Caco-2 (cell line): Measurements from ENCODE around the gene IPPK. TPM values are rescaled to one million over a fixed set of nuclear protein-coding genes. Genes with fewer than 3 reads are reported as not detected.

Experiments
- BruUV-seq: library from RNA; stranded (reverse); fragments of 400-500 nt; replicated peaks from 2 replicates; lab custom pipeline; 2021; lab: Mats Ljungman, UMichigan
- CTCF ChIA-PET: fragments of 300-600 bp; sonication (Branson Sonifier 250); formaldehyde crosslinking; loops from one replicate; lab custom pipeline; 2022; ENCODE audit warnings: antibody characterized with exemption; lab: Charles Lee
- POLR2A ChIA-PET: fragments of 300-600 bp; sonication (Branson Sonifier 250); formaldehyde crosslinking; loops from one replicate; lab custom pipeline; 2022; ENCODE audit warnings: antibody characterized with exemption; lab: Charles Lee
- DNase-seq, 2 experiments: peaks; one replicate each; pipeline versions ENCODE4 v3.0.0 to v3.0.0-alpha.2; 2020 to 2022
- H3K27me3 ChIP-seq: replicated peaks from 2 replicates; pipeline ENCODE4 v1.6.0; 2011; ENCODE audit warnings: low read length; ENCODE audit not compliant: control insufficient read depth, insufficient read depth
- H3K36me3 ChIP-seq: 2 replicates; pipeline ENCODE4 v1.5.1; 2011; ENCODE audit warnings: low read length; ENCODE audit not compliant: control insufficient read depth, insufficient read depth
- H3K4me1 ChIP-seq: fragments of 250-450 bp; sonication (Bioruptor Pico); 2 replicates; pipeline ENCODE4 v1.5.1; 2020; ENCODE audit warnings: mild to moderate bottlenecking
- H3K4me3 ChIP-seq: 2 replicates; pipeline ENCODE4 v1.5.1; 2011; ENCODE audit warnings: low read depth, mild to moderate bottlenecking, control low read depth, low read length
- H3K9me3 ChIP-seq: fragments of 250-450 bp; sonication (Bioruptor Pico); 2 replicates; pipeline ENCODE4 v1.5.1; 2020; ENCODE audit warnings: mild to moderate bottlenecking, moderate library complexity
- H3K27ac Mint-ChIP-seq: one replicate; pipeline ENCODE4 v1.8.0; 2022; ENCODE audit warnings: mixed read lengths; ENCODE audit not compliant: unreplicated experiment
- H3K27me3 Mint-ChIP-seq: one replicate; pipeline ENCODE4 v1.8.0; 2022; ENCODE audit warnings: mixed read lengths; ENCODE audit not compliant: insufficient read depth, unreplicated experiment
- H3K36me3 Mint-ChIP-seq: one replicate; pipeline ENCODE4 v1.8.0; 2022; ENCODE audit warnings: mild to moderate bottlenecking, mixed read lengths; ENCODE audit not compliant: insufficient read depth, unreplicated experiment
- H3K4me1 Mint-ChIP-seq: one replicate; pipeline ENCODE4 v1.8.0; 2022; ENCODE audit warnings: low read depth, mixed read lengths; ENCODE audit not compliant: unreplicated experiment
- H3K4me3 Mint-ChIP-seq: one replicate; pipeline ENCODE4 v1.8.0; 2022; ENCODE audit warnings: mild to moderate bottlenecking, moderate library complexity, mixed read lengths; ENCODE audit not compliant: unreplicated experiment
- H3K9me3 Mint-ChIP-seq: one replicate; pipeline ENCODE4 v1.8.0; 2022; ENCODE audit warnings: mixed read lengths; ENCODE audit not compliant: unreplicated experiment
- CTCF ChIP-seq, 2 experiments: fragments of 200-600 bp in 1 of 2; IDR thresholded peaks; 1 replicate in 1 of 2; 2 replicates in 1 of 2; pipeline versions ENCODE4 v1.5.1 to v1.8.0; 2011 to 2022; ENCODE audit warnings: antibody characterized with exemption in 1 of 2, control low read depth in 1 of 2, inconsistent platforms in 1 of 2, low read depth in 1 of 2, low read length in 1 of 2, mild to moderate bottlenecking in 1 of 2, moderate library complexity in 1 of 2; ENCODE audit not compliant: insufficient read depth in 1 of 2, severe bottlenecking in 1 of 2, unreplicated experiment in 1 of 2
- intact Hi-C: fragments of 100-400 bp; cut with micrococcal nuclease; formaldehyde crosslinking; loops from one replicate; pipeline ENCODE4 v1.10.0; 2022; ENCODE audit not compliant: unreplicated experiment
- total RNA-seq: library from RNA; stranded (reverse); gene quantifications from 2 replicates; pipeline ENCODE4 v1.2.3, GENCODE V29; 2022

IPPK gene
- total RNA-seq, 1 experiment from 2014 or later: 5.4 TPM

- Histone ChIP-seq H3K4me1 (no peaks in the 10 kb centered on the region), H3K4me3 (no peak overlapping the region), H3K9me3 (no peaks in the 10 kb centered on the region), H3K27me3 (no peaks in the 10 kb centered on the region), H3K36me3 (no peaks in the 10 kb centered on the region)
- CTCF ChIA-PET: no interaction called here
- Mint-ChIP-seq H3K27me3 (no peaks in the 10 kb centered on the region), H3K36me3 (peaks cover 6% of the 10 kb centered on the region), H3K4me3 (no peak overlapping the region), H3K9me3 (no peaks in the 10 kb centered on the region), H3K27ac (no peak overlapping the region), H3K4me1 (no peaks in the 10 kb centered on the region)
- TF ChIP-seq CTCF (IDR thresholded peaks at IDR 0.05; ENCODE audit: insufficient read depth in 1 of 2, low read depth in 1 of 2, low read length in 1 of 2, severe bottlenecking in 1 of 2, unreplicated experiment in 1 of 2): no peak
- no TSS peak for BruUV-seq
- POLR2A ChIA-PET: no interaction called here
- DNase-seq: no peak
- intact Hi-C loops: no loop called here
Observed at GRCh38 chr9:92661127-92661526, 8.8 kb downstream of the IPPK start.

GRCh38 chr9:92660266-92660665, 9.7 kb downstream of the IPPK start:
- intact Hi-C loops: no loop called here
- Mint-ChIP-seq H3K27ac (no peak overlapping the region), H3K4me1 (no peaks in the 10 kb centered on the region), H3K9me3 (no peaks in the 10 kb centered on the region), H3K27me3 (no peaks in the 10 kb centered on the region), H3K4me3 (no peak overlapping the region), H3K36me3 (peaks cover 6% of the 10 kb centered on the region)
- BruUV-seq: no TSS peak
- Histone ChIP-seq H3K27me3 (no peaks in the 10 kb centered on the region), H3K36me3 (no peaks in the 10 kb centered on the region), H3K4me3 (no peak overlapping the region), H3K9me3 (no peaks in the 10 kb centered on the region), H3K4me1 (no peaks in the 10 kb centered on the region)
- no peak for DNase-seq
- CTCF ChIA-PET: no interaction called here
- POLR2A ChIA-PET: no interaction called here
- no peak for TF ChIP-seq CTCF (IDR thresholded peaks at IDR 0.05; ENCODE audit: insufficient read depth in 1 of 2, low read depth in 1 of 2, low read length in 1 of 2, severe bottlenecking in 1 of 2, unreplicated experiment in 1 of 2)

GRCh38 chr9:92659601-92660000, 10.3 kb downstream of the IPPK start:
- BruUV-seq: no TSS peak
- Mint-ChIP-seq H3K4me3 (no peak overlapping the region), H3K36me3 (peaks cover 6% of the 10 kb centered on the region), H3K4me1 (no peaks in the 10 kb centered on the region), H3K27ac (no peak overlapping the region), H3K27me3 (no peaks in the 10 kb centered on the region), H3K9me3 (no peaks in the 10 kb centered on the region)
- POLR2A ChIA-PET: no interaction called here
- DNase-seq: no peak
- CTCF ChIA-PET: no interaction called here
- H3K4me3 ChIP-seq: no peak overlapping the region
- no peaks in the 10 kb centered on the region for H3K9me3 ChIP-seq
- no peak for TF ChIP-seq CTCF (IDR thresholded peaks at IDR 0.05; ENCODE audit: insufficient read depth in 1 of 2, low read depth in 1 of 2, low read length in 1 of 2, severe bottlenecking in 1 of 2, unreplicated experiment in 1 of 2)
- H3K36me3 ChIP-seq: no peaks in the 10 kb centered on the region
- H3K4me1 ChIP-seq: no peaks in the 10 kb centered on the region
- intact Hi-C loops: loop anchor here (10.0 kb wide), 1 partner anchor 425 kb away; no protein-coding TSS in a partner anchor
- H3K27me3 ChIP-seq: no peaks in the 10 kb centered on the region
